ENCODE measurements around the gene TMOD1. TPM values are rescaled to one million over a fixed set of nuclear protein-coding genes. Genes with fewer than 3 reads are reported as not detected.
"Not testable (repeated sequence)": the region's sequence is repeated elsewhere in the genome, so short reads cannot be mapped to it uniquely, and the experiment has no call there.

The TMOD1 gene
- total RNA-seq, 2 donors from 2014 or later: 118 to 122 TPM

GRCh38 chr9:97575673-97576200 lies 74.3 kb downstream of the TMOD1 start:
- H3K4me3 ChIP-seq: peak overlapping the region in 1 of 2 donors; percentile 11
- H3K27ac ChIP-seq: no peak overlapping the region
- peaks cover 32% of the 10 kb centered on the region for H3K36me3 ChIP-seq
- H3K27me3 ChIP-seq: no peaks in the 10 kb centered on the region
- DNase-seq (ENCODE audit: low spot score): no peak
- peaks cover 0 to 27% of the 10 kb centered on the region in 2 donors for H3K4me1 ChIP-seq
- no peaks in the 10 kb centered on the region for H3K9me3 ChIP-seq
- no peak for TF ChIP-seq CTCF (IDR thresholded peaks at IDR 0.05)

GRCh38 chr9:97577051-97577450 lies 75.6 kb downstream of the TMOD1 start:
- Histone ChIP-seq H3K36me3 (peaks cover 27% of the 10 kb centered on the region), H3K4me1 (peaks cover 0 to 15% of the 10 kb centered on the region in 2 donors), H3K9me3 (no peaks in the 10 kb centered on the region), H3K27me3 (no peaks in the 10 kb centered on the region), H3K27ac (no peak overlapping the region), H3K4me3 (no peak overlapping the region)
- peak; percentile 57 for DNase-seq (ENCODE audit: low spot score)
- no peak for TF ChIP-seq CTCF (IDR thresholded peaks at IDR 0.05)

GRCh38 chr9:97578846-97579245 lies 77.4 kb downstream of the TMOD1 start:
- no peak for DNase-seq (ENCODE audit: low spot score)
- Histone ChIP-seq H3K4me1 (peaks cover 0 to 11% of the 10 kb centered on the region in 2 donors), H3K36me3 (peaks cover 14% of the 10 kb centered on the region), H3K27ac (peak overlapping the region in 1 of 2 donors; percentile 27), H3K27me3 (no peaks in the 10 kb centered on the region), H3K4me3 (no peak overlapping the region), H3K9me3 (no peaks in the 10 kb centered on the region)
- no peak for TF ChIP-seq CTCF (IDR thresholded peaks at IDR 0.05)

GRCh38 chr9:97579914-97580313 lies 78.4 kb downstream of the TMOD1 start:
- Histone ChIP-seq H3K4me3 (no peak overlapping the region), H3K4me1 (peaks cover 0 to 11% of the 10 kb centered on the region in 2 donors), H3K9me3 (no peaks in the 10 kb centered on the region), H3K27ac (no peak overlapping the region), H3K36me3 (peaks cover 9% of the 10 kb centered on the region), H3K27me3 (no peaks in the 10 kb centered on the region)
- TF ChIP-seq CTCF (IDR thresholded peaks at IDR 0.05): no peak
- no peak for DNase-seq (ENCODE audit: low spot score)

GRCh38 chr9:97581590-97581989 lies 80.1 kb downstream of the TMOD1 start:
- H3K36me3 ChIP-seq; DNase-seq (ENCODE audit: low spot score); H3K27me3 ChIP-seq; H3K27ac ChIP-seq; H3K4me3 ChIP-seq; H3K9me3 ChIP-seq: not testable (repeated sequence)
- H3K4me1 ChIP-seq: peaks cover 0 to 11% of the 10 kb centered on the region in 2 donors

GRCh38 chr9:97584778-97585177 lies 83.3 kb downstream of the TMOD1 start:
- H3K4me1 ChIP-seq; H3K27me3 ChIP-seq; H3K9me3 ChIP-seq; H3K27ac ChIP-seq; DNase-seq (ENCODE audit: low spot score); H3K4me3 ChIP-seq: not testable (repeated sequence)
- peaks cover 13% of the 10 kb centered on the region for H3K36me3 ChIP-seq

- not testable (repeated sequence) for H3K9me3 ChIP-seq; H3K27me3 ChIP-seq; H3K4me1 ChIP-seq; H3K4me3 ChIP-seq; H3K27ac ChIP-seq; DNase-seq (ENCODE audit: low spot score)
- peaks cover 20% of the 10 kb centered on the region for H3K36me3 ChIP-seq
Measured at GRCh38 chr9:97586909-97587308, 85.4 kb downstream of the TMOD1 start.
